HL-60 (cell line): ENCODE data around the gene DPEP3.
"Not testable (repeated sequence)": the region's sequence is repeated elsewhere in the genome, so short reads cannot be mapped to it uniquely, and the experiment has no call there.

Experiments
- DNase-seq, 2 experiments: peaks; one replicate each; pipeline ENCODE4 v3.0.0-alpha.2; 2010 to 2020; ENCODE audit warnings: low read depth in 1 of 2, low spot score in 1 of 2
- H3K27ac ChIP-seq: fragments of 250-450 bp; sonication (Bioruptor Pico); replicated peaks from 2 replicates; pipeline ENCODE4 v1.5.1; 2020; ENCODE audit warnings: mild to moderate bottlenecking, moderate library complexity
- H3K27me3 ChIP-seq: fragments of 250-450 bp; sonication (Bioruptor Pico); 2 replicates; pipeline ENCODE4 v1.5.1; 2021; ENCODE audit warnings: mild to moderate bottlenecking, moderate library complexity; ENCODE audit not compliant: insufficient read depth, poor library complexity, severe bottlenecking
- H3K4me3 ChIP-seq: replicated peaks from 2 replicates; pipeline ENCODE4 v1.5.1; 2011; ENCODE audit warnings: mild to moderate bottlenecking, control low read depth, low read length; ENCODE audit not compliant: insufficient read depth
- GABPA ChIP-seq: IDR thresholded peaks from 2 replicates; pipeline ENCODE4 v1.6.1; 2012; ENCODE audit warnings: low read depth
- POLR2AphosphoS5 ChIP-seq: IDR thresholded peaks from 2 replicates; pipeline ENCODE4 v1.6.1; 2012; ENCODE audit warnings: low read depth
- REST ChIP-seq: IDR thresholded peaks from 2 replicates; pipeline ENCODE4 v1.6.1; 2012; ENCODE audit warnings: low read depth; ENCODE audit not compliant: insufficient replicate concordance
- SPI1 ChIP-seq: IDR thresholded peaks from 2 replicates; pipeline ENCODE4 v1.6.1; 2012; ENCODE audit warnings: low read depth, mild to moderate bottlenecking, borderline replicate concordance
- TF ChIP-seq, protein P1 (sequence below): IDR thresholded peaks from one replicate; pipeline ENCODE4 v1.5.1; 2011; ENCODE audit warnings: low read length, control low read depth, inconsistent platforms; ENCODE audit not compliant: insufficient read depth

The DPEP3 gene

GRCh38 chr16:67976205-67976604 lies 4.1 kb downstream of the DPEP3 start:
- H3K27ac ChIP-seq = no peak overlapping the region
- H3K4me3 ChIP-seq = no peak overlapping the region
- DNase-seq = no peak
- no peak for TF ChIP-seq POLR2AphosphoS5
- TF ChIP-seq, protein P1, sequence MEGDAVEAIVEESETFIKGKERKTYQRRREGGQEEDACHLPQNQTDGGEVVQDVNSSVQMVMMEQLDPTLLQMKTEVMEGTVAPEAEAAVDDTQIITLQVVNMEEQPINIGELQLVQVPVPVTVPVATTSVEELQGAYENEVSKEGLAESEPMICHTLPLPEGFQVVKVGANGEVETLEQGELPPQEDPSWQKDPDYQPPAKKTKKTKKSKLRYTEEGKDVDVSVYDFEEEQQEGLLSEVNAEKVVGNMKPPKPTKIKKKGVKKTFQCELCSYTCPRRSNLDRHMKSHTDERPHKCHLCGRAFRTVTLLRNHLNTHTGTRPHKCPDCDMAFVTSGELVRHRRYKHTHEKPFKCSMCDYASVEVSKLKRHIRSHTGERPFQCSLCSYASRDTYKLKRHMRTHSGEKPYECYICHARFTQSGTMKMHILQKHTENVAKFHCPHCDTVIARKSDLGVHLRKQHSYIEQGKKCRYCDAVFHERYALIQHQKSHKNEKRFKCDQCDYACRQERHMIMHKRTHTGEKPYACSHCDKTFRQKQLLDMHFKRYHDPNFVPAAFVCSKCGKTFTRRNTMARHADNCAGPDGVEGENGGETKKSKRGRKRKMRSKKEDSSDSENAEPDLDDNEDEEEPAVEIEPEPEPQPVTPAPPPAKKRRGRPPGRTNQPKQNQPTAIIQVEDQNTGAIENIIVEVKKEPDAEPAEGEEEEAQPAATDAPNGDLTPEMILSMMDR = no peak
- TF ChIP-seq SPI1 = no peak
- TF ChIP-seq REST = no peak
- TF ChIP-seq GABPA = no peak
- no peaks in the 10 kb centered on the region for H3K27me3 ChIP-seq

DNA sequence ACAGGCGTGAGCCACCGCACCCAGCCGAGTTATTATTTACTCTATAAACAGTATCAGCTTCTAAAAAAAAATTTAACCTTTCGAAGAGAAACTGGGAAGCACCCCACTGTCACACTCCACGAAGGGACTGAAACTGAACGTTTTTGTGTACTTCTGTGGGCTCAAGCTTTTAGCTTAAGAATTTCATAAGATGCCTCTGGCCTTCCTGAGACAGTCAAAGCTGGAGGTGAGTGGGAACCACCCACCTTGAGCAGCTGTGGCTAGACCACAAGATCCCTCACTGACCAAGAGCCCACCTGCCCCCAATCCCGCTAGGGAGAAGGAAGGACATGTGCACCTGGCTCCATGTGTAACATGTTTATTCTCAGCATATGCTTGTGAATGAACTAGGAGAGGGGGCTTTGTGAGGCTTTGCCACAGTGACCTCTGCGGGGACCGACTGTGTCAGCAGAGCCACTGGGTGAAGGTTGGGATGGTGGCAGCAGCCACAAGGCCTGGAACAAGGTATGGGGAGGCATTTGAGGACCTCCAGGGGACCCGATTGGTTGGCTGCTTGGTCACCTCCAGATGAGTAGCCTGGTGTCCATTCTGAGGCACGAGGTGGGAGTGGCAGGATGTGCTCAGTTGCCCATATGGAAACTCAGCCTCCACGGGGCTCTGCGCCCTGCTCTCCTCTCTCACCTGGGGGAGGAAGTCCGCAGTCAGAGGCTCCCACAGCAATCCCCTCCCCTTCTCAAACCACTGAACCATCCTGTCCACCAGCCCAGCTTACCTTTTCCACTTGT lies 4.8 kb downstream of the DPEP3 start:
- no peak for DNase-seq
- Histone ChIP-seq H3K27me3 (no peaks in the 10 kb centered on the region), H3K4me3 (no peak overlapping the region), H3K27ac (no peak overlapping the region)
- TF ChIP-seq GABPA = no peak
- TF ChIP-seq POLR2AphosphoS5 = no peak
- no peak for TF ChIP-seq SPI1
- no peak for TF ChIP-seq REST
- TF ChIP-seq, protein P1 = no peak

GRCh38 chr16:67972285-67972684 lies 8.0 kb downstream of the DPEP3 start:
- not testable (repeated sequence) for DNase-seq, H3K27me3 ChIP-seq, H3K27ac ChIP-seq, H3K4me3 ChIP-seq

DNA sequence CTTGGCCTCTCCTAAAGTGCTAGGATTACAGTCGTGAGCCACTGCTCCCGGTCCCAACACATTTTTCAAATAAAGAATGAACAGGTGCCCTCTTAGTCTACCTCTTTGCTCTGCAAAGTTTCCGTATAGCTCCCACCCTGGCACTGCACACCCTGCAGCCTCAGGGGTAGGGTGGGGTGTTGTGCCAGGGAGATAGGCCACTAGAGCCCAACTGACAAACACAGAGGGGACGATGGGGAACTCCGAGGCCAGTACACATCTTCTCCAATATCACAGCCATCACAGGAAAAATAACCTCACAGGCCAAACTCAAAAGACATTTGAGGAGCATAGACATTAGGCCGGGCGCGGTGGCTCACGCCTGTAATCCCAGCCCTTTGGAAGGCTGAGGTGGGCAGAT lies 9.2 kb downstream of the DPEP3 start:
- Histone ChIP-seq H3K27me3 (no peaks in the 10 kb centered on the region), H3K27ac (no peak overlapping the region), H3K4me3 (no peak overlapping the region)
- no peak for TF ChIP-seq POLR2AphosphoS5
- TF ChIP-seq, protein P1 = no peak
- TF ChIP-seq REST = no peak
- no peak for TF ChIP-seq GABPA
- no peak for TF ChIP-seq SPI1
- no peak for DNase-seq
